HG03097 (cell line): ENCODE measurements around the gene PPARD.

ENCODE experiments used
- ATAC-seq: cut with Tn5 transposase; IDR thresholded peaks from one replicate; pipeline ENCODE4 v1.9.1; 2021; ENCODE audit not compliant: unreplicated experiment, low FRiP score

Gene PPARD

GRCh38 chr6:35461270-35461669, 118.9 kb downstream of the PPARD start:
- no peak for ATAC-seq

- ATAC-seq, result no peak
These were observed 120.9 kb downstream of the PPARD start for GRCh38 chr6:35463292-35463691.

- no peak for ATAC-seq
These were observed 123.3 kb downstream of the PPARD start for GRCh38 chr6:35465646-35466045.

GRCh38 chr6:35468181-35468979, 126.0 kb downstream of the PPARD start, which contains the start of gene RPL10A:
Gene RPL10A (plus strand): TSS chr6:35468401. CDS start chr6:35468435, 34 bp downstream.
- ATAC-seq, result peak; percentile 74

- no peak for ATAC-seq
These were observed 126.8 kb downstream of the PPARD start for GRCh38 chr6:35468980-35469750.

- no peak for ATAC-seq
These were observed 127.6 kb downstream of the PPARD start for GRCh38 chr6:35469751-35470662.

- no peak for ATAC-seq
These were observed 128.3 kb downstream of the PPARD start for GRCh38 chr6:35470663-35471120.

- no peak for ATAC-seq
These were observed 129.5 kb downstream of the PPARD start for GRCh38 chr6:35471836-35472345.

- ATAC-seq, result no peak
These were observed 130.9 kb downstream of the PPARD start for GRCh38 chr6:35473075-35473849.

- no peak for ATAC-seq
These were observed 131.4 kb downstream of the PPARD start for GRCh38 chr6:35473850-35474130.

- no peak for ATAC-seq
These were observed 132.0 kb downstream of the PPARD start for GRCh38 chr6:35474131-35474941.

GRCh38 chr6:35474942-35475570, 132.7 kb downstream of the PPARD start:
- ATAC-seq, result no peak

GRCh38 chr6:35475573-35475972, 133.2 kb downstream of the PPARD start:
- no peak for ATAC-seq

GRCh38 chr6:35476004-35476403, 133.6 kb downstream of the PPARD start:
- ATAC-seq, result no peak

- ATAC-seq, result no peak
These were observed 134.7 kb downstream of the PPARD start for GRCh38 chr6:35477028-35477427.
